ENCODE results near the gene EIF1.

DNA sequence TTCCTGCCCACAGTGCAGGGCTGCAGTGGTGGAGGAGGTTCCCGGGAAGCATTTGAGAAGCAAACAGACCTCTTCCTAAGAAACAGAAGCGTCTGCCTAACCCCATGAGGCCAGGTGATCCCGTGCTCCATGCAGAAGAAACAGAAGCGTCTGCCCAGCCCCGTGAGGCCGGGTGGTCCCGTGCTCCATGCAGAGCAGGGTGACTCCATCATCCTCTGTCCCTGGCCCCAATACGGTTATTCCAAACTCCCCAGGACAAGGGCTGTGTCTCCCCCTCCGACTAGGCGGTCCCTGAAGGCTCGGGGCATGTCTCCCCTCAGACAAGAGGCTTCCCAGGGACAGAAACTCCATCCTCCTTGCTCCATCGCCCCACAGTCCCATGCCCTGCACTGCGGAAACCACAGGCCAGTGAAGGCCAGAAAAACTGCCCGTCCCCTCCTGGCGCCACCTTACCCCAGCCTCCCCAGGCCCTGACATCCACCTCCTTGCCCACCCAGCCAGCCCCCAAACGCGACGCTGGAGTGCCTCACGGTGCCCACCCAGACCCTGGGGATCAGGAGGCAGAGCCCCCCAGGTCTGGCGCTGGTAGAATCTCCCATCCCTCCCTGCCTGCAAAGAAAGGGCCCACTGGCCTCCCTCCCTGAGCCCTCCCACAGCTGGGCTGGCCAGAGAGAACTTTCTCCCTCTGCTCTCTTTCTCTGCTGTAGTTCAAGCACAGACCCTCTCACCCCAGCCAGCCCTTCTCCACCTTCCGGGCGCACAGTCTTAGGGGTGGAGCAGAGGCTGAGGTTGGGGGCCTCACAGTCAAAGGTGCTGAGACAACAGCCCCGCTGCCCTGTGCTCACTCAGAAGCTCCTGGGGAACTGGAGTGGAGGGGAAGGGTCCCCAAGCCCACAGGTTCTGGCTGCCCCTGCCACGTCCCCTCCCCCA is 33.7 kb upstream of the EIF1 start:
- TF ChIP-seq CTCF (IDR thresholded peaks at IDR 0.05; ENCODE audit: low read depth, low read length, missing input control) (no peak), SP1 (IDR thresholded peaks at IDR 0.05) (no peak)
